Subcutaneous adipose tissue (tissue), 4 donors: ENCODE data around the gene CCDC187. TPM values are rescaled to one million over a fixed set of nuclear protein-coding genes. Genes with fewer than 3 reads are reported as not detected.

Source experiments
- total RNA-seq, 4 donors: library from RNA; depleted of rRNA; stranded (reverse); fragments of >200 nt; gene quantifications; one replicate each; pipeline ENCODE4 v1.1.0, GENCODE V29; 2016
- TF ChIP-seq, protein P1 (sequence below): fragments of 450-650 bp; IDR thresholded peaks from one replicate; pipeline ENCODE4 v1.5.1; 2016; ENCODE audit warnings: low read depth, mild to moderate bottlenecking, control low read depth, antibody characterized with exemption, moderate library complexity

The CCDC187 gene
- total RNA-seq, 4 donors from 2014 or later, result not detected

DNA sequence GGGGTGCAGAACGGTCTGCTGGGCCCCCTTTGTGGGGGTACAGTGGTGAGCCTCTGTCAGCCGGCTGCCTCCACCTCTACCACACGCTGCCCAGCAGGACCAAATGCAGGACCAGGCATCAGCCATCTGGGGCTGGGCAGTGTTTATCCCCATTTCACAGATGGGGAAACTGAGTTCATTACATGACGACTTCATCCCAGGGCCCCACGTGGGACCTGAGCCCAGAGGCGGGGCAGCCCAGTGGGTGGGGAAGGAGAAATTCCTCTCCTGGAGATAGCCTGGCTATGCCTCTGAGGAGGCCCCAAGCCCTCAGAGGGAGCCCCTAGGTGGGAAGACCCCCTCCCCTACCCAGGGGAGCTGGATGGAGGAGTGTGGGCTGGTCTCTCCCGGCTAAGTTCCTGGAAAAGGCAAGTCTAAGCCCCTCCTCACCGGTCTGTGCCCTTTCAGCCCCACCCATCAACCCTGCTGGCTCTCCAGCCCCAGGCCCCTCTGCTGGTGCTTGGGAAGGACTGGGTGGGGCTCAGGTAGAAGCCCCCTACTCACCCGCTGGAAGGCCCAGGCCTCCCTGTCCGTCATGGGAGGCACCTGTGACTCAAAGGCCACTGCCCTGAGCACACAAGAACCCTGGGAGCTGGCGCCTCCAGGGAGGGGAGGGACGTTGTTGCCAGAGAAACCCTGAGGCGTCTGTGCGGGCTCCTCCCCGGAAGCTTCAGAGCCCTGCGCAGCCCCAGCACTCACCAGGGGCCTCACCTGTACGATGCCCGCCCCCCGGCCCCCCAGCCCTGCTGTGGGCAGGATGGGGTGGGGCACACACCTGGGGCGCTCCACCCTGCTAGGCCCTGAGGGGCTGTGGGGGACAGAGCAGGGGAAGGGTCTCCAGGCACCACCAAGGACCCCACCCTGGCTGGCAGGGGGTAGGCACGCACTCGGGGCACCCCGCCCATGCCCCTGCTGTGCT, 7.4 kb upstream of the CCDC187 start:
- TF ChIP-seq, protein P1, sequence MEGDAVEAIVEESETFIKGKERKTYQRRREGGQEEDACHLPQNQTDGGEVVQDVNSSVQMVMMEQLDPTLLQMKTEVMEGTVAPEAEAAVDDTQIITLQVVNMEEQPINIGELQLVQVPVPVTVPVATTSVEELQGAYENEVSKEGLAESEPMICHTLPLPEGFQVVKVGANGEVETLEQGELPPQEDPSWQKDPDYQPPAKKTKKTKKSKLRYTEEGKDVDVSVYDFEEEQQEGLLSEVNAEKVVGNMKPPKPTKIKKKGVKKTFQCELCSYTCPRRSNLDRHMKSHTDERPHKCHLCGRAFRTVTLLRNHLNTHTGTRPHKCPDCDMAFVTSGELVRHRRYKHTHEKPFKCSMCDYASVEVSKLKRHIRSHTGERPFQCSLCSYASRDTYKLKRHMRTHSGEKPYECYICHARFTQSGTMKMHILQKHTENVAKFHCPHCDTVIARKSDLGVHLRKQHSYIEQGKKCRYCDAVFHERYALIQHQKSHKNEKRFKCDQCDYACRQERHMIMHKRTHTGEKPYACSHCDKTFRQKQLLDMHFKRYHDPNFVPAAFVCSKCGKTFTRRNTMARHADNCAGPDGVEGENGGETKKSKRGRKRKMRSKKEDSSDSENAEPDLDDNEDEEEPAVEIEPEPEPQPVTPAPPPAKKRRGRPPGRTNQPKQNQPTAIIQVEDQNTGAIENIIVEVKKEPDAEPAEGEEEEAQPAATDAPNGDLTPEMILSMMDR, result no peak

DNA sequence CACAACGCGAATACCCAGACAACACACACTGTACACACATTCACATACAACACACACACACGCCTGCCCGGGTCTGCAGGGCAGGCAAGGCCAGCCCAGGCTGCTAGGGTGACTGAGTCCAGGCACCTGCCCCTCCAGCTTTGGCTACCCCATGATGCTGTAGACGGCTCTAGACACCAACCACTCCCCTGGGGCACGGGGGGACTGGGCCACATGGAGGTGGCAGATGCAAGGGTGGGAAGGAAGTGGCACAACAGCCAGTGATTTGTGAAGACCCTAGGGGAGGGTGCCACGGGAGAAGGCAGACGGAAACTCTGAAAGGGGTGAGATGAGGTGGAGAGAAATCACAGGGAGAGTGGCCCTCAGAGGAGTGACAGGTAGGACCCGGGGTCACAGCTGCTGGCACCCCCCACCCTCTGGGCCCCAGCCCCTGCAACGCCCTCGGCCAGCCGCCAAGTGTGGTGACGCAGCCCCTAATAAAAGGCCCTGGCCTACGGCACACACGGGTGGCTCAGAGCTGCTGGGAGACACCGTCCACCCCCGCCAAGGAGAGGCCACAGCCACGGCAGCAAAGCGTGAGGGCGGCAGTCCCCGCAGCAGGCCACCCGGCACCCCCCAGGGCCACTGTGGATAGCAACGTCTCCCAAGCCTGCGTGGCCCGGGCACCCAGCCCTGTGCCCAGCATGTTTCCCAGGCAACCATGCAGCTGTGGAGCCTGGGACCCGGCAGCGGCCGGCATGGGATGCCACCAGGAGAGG, 6.6 kb upstream of the CCDC187 start:
- TF ChIP-seq, protein P1, result no peak

DNA sequence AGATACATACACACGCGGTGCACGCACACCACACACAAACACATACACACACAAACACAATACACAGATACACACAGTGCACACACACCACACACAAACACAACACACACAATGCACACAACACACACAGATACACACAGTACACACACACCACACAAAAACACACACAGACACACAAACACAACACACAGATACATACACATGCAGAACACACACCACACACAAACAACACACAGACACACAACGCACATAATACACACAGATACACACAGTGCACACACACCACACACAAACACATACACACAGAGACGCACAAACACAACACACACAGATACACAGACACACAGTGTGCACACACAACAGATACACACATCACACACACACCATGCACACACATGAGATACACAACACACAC, 5.9 kb upstream of the CCDC187 start:
- TF ChIP-seq, protein P1, result no peak

DNA sequence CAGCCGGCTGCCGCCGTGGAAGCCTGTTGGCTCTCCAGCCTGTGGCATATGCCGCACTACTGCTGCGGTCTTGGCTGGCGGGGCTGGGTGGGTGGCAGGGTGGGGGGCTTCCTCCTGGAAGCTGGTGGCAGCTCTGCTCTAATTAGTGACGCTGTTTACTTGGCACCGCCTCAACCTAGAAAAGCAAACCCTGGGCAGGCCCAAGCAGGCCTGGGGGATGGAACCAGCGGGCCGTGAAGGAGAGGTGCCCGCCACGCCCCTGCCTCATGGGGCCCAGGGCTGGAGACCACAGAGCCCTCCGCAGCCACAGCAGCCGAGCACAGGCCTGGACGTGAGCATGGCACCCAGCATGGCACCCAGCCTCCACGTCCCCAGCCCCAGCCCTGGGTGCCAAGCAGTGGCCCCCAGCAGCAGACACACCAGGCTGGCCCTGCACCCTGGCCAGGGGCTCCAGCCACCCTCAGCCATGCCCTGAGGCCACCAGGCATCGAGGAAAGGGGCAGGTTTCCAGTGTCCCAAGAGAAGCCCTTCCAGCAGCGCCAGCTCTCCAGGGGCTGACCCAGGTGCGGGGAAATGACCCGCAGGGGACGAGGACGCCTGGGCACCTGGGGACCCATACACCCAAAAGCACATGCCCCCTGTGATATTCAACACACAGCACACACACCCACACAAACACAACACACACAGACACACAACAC, 5.4 kb upstream of the CCDC187 start:
- TF ChIP-seq, protein P1, result no peak

DNA sequence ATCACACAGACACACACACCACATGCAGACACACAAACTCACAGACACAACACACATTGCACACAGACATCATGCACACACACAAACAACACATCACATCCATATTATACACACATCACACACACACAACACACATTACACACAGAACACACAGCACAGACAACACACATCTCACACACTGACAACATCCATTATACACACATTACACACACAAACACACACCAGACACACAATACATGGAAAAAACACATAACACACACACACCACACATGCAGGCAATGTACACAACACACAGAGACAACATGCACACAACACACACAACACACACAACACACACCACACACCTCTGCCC, 4.8 kb upstream of the CCDC187 start:
- TF ChIP-seq, protein P1, result no peak

DNA sequence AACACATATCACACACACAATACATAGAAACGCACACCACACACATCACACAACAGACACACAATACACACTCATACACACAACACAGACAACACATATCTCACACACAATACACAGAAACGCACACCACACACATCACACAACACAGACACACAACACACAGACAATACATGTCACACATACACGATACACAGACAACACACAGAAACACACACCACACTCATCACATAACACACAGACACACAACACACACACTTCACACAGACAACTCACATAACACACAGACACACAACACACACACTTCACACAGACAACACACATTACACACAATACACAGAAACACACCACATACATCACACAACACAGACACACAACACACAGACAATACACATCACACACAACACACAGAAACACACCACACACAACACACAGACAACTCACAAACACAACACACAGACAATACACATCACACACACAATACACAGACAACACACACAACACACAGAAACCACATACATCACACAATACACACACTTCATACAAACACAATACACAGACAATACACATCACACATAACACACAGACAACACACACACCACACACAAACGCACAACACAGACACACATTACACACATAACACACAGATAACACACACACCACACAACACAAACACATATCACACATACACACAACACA, 4.3 kb upstream of the CCDC187 start:
- TF ChIP-seq, protein P1, result no peak
